Hematopoietic multipotent progenitor cell treated with erythropoietin and hydrocortisone succinate and interleukin-3 and kit ligand, for 15 days (in vitro differentiated cells): Measurements from ENCODE around the gene PRMT6.
"Not testable (repeated sequence)": the region's sequence is repeated elsewhere in the genome, so short reads cannot be mapped to it uniquely, and the experiment has no call there.

Experiments
- DNase-seq: peaks from one replicate; pipeline ENCODE4 v3.0.0-alpha.2; 2015; ENCODE audit warnings: low spot score

The PRMT6 gene

GRCh38 chr1:107093395-107093794 lies 36.9 kb downstream of the PRMT6 start:
- not testable (repeated sequence) for DNase-seq

- no peak for DNase-seq
Measured at GRCh38 chr1:107095647-107096046, 39.2 kb downstream of the PRMT6 start.

GRCh38 chr1:107096690-107097089 lies 40.2 kb downstream of the PRMT6 start:
- DNase-seq, result no peak

GRCh38 chr1:107098961-107099360 lies 42.5 kb downstream of the PRMT6 start:
- no peak for DNase-seq

GRCh38 chr1:107100331-107100984 lies 44.0 kb downstream of the PRMT6 start:
- no peak for DNase-seq

GRCh38 chr1:107105914-107106313 lies 49.4 kb downstream of the PRMT6 start:
- DNase-seq, result no peak
